ENCODE results near the gene CBX3.
"Not testable (repeated sequence)": the region's sequence is repeated elsewhere in the genome, so short reads cannot be mapped to it uniquely, and the experiment has no call there.

CBX3 gene
- 45.9 to 190 (median 104) reads per million in 17 experiments for total RNA-seq

DNA sequence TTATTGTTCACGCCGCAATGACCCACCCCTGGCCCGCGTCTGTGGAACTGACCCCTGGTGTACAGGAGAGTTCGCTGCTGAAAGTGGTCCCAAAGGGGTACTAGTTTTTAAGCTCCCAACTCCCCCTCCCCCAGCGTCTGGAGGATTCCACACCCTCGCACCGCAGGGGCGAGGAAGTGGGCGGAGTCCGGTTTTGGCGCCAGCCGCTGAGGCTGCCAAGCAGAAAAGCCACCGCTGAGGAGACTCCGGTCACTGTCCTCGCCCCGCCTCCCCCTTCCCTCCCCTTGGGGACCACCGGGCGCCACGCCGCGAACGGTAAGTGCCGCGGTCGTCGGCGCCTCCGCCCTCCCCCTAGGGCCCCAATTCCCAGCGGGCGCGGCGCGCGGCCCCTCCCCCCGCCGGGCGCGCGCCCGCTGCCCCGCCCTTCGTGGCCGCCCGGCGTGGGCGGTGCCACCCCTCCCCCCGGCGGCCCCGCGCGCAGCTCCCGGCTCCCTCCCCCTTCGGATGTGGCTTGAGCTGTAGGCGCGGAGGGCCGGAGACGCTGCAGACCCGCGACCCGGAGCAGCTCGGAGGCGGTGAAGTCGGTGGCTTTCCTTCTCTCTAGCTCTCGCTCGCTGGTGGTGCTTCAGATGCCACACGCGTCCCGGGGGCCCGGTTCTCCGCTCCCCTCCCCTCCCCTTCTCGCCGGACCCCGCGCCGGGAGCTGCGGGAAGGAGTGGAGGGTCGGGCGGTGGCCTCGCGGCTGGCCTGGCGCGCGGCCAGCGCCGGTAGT is at the start of gene CBX3:
Gene CBX3 (plus strand): TSS at position 499 of the 772 bp plus-strand sequence. CDS start 1,254 bp downstream, outside the sequence.
- DNase-seq: peak; percentile 90 to 96 (median 92)

DNA sequence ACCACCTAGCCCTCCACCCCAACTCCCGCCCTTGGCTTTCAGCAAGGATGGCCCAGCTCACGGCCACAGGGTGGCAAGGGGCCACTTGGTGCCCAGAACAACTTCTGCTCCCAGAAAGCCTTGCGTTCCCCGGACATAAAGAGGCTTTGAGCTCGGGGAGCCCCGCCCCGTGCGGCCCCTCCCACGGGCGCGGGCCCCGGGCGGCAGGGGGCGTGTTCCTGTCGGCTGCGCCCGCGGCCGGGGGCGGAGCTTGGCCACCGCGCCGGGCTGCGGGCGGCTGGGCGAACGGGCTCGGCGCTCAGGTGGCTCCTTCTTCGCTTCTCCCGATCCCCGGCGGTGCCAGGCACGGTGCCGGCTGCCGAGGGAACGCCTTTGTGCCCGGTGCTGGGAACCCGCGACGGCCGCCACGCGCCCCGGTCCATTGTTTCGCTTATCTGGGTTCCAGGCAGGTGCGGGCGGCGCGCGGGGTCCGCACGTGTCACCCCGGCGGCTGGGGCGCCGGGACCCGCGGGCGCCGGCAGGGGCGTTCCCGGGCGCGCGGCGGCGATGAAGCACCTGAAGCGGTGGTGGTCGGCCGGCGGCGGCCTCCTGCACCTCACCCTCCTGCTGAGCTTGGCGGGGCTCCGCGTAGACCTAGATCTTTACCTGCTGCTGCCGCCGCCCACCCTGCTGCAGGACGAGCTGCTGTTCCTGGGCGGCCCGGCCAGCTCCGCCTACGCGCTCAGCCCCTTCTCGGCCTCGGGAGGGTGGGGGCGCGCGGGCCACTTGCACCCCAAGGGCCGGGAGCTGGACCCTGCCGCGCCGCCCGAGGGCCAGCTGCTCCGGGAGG is 49.4 kb upstream of the CBX3 start, which contains the start of gene NFE2L3:
Gene NFE2L3 (plus strand): TSS at position 246 of the 829 bp plus-strand sequence. CDS start 301 bp downstream, at position 547.
- peak; percentile 90 to 97 (median 94) for DNase-seq

DNA sequence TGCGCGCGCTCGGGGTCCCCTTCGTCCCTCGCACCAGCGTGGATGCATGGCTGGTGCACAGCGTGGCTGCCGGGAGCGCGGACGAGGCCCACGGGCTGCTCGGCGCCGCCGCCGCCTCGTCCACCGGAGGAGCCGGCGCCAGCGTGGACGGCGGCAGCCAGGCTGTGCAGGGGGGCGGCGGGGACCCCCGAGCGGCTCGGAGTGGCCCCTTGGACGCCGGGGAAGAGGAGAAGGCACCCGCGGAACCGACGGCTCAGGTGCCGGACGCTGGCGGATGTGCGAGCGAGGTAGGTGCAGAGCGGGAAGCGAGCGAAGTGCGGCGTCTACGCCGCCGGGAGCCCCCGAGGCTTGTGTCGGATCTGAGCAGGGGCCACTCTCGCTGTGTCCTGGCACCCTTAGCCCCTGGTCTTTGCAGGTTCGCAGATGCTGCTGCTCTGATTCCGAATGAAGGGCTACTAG is 48.7 kb upstream of the CBX3 start:
- not testable (repeated sequence) for DNase-seq

DNA sequence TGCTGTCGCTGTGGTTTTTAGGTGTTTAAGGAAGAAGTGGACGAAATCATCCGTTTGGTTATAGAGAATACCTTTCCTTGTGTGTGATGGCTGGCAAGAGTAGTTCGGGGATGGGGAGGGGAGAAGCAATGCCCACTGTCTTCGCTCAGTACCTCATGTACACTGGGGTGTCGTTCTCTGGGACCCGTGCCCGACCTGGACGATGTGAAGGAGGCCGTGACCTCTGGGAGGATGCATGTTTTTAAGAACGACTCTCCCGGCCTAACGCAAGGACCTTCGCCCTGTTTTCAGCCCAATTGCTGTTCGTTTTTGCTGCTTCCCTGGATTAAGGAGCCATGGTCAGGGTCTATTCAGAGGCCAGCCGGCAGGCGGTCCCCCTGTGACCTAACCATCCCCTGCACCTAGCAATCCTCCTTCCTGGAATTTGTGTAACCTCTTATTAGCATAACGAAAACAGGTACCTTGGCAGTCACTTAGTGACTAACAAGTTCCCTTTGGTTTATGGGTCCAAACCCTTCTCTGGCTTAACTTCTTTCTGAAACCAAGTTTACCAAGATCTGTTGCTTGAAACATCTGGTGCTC is 48.2 kb upstream of the CBX3 start:
- DNase-seq: peak in 2 of 4 experiments; percentile 8 to 11

DNA sequence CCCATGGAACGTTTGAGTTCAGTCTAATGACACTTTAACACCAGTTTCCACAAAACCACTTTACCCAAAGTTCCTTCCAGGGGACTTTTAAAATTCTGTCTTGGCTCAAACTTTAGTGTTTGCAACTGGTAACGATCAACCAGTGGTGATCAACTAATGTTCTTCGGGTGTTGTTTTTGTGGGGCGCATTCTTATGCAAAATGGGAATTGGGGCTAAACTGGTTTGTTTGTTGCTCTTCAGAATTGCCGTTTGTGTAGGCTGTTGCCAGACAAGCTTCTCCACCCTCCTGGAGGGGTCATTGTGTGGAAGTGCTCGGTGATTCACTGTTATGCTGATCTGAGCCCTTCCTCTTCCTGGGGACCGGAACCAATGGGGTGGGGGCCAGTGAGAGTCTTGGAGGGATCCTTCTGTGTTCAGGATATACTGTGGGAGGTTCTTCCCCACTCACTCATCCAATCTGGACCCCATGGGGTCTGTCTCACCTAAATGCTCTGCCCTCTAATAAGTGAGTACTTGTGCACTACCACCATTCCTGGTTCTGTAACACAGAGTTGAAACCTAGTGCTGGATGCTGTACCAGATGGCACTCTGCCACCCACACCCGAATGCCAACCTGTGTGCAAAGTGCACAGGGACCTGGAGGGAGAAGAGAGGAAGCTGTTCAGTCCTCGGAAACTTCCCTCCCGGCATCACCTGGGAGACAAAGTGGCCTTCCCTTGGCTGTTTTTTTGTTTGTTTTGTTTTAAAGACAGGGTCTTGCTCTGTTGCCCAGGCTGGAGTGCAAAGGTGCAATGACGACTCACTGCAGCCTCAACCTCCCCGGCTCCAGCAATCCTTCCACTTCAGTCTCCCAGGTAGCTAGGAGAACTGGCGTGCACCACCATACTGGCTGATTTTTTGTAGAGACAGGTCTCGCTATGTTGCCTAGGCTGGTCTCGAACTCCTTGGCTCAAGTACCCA is 47.4 kb upstream of the CBX3 start:
- peak; percentile 57 to 80 (median 74) for DNase-seq

DNA sequence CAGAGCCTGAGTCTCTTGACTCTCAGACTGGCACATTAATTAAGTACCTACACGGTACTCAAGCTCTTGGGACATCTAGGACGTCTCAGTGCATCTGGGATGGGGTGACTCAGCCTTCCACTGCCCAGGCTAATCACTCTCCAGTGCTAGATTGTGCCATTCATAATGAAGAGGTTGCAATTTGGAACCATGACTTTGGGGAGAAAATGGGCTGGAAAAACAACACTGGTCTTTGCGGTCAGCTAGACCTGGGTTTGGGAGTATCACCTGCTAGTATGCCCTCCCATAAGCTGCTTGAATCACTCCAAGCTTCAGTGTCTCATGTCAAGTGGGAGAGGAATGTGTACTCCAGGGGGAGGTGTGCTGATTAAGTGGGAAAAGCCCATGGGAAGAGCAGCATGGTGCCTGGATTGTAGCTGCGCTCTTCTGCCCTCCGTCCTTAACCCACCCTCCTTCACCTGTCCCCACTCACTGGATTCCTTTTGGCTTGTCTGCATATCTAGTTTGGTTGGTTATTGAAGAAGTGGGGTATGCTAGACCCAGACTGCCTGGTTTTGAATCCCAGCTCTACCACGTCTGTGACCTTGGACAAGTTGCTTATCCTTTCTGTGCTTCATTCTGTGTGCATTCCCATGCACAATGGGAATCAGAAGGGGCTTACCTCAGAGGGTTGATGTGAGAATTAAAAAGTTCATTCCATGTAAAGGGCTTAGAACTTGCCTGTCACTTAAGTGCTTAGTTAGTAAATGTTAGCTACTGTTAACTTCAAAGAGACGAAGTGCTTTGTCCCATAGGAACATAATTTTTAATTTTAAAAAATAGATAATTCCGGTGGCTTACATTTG is 45.8 kb upstream of the CBX3 start:
- DNase-seq: peak; percentile 7 to 37 (median 26)

DNA sequence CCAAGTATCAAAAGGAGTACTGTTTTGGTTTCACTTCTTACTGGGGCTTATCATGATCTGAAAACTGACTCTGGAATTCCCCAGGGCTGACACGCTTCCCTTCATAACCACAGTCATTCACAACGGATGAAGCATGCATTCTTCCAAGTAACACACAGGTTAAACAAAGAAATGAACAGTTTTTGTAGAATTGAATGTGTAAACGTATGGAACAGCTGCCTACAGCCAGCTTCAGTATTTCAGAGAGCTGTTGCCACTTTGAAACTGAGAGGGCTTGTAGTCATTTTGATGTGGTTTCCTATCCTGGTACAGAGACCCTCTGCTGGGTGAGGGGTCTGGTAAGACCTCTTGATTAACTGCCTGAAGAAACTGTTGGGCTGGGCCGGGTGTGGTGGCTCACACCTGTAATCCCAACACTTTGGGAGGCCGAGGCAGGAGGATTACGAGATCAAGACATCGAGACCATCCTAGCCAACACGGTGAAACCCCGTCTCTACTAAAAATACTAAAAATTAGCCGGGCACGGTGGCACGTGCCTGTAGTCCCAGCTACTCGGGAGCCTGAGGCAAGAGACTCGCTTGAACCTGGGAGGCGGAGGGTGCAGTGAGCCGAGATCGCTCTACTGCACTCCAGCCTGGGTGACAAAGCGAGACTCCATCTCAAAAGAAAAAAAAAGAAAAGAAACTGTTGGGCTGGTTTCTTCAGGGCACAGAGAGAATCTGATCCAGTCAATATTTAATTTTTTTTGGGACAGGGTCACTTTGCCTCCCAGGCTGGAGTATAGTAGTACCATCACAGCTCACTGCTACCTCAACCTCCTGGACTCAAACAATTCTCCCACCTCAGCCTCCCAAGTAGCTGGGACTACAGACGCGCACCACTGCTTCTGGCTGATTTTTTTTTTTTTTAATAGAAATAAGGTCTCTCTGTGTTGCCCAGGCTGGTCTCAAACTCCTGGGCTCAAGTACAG is 44.8 kb upstream of the CBX3 start:
- DNase-seq: peak; percentile 60 to 78 (median 72)

DNA sequence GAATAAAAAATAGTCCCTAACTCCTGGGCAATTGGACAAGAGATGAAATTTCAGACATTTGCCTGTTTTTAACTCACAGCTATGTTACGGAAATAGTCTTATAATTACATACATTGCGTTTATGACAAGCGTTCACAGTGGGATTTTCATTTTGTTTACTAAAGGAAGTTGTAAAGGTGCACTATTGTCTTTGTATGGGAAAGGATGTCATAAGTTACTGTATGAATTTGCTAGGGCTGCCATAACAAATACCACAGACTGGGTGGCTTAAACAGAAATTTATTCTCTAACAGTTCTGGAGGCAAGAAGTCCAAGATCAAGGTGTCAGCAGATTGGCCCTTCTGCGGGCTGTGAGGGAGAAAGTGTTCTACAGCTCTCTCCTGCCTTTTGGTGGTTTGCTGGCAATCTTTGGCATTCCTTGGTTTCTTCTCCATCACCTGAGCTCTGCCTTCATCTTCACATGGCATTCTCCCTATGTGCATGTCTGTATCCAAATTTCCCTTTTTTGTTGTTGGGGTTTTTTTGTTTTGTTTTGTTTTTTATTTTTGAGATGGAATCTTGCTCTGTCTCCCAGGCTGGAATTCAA is 43.9 kb upstream of the CBX3 start:
- DNase-seq: no peak

DNA sequence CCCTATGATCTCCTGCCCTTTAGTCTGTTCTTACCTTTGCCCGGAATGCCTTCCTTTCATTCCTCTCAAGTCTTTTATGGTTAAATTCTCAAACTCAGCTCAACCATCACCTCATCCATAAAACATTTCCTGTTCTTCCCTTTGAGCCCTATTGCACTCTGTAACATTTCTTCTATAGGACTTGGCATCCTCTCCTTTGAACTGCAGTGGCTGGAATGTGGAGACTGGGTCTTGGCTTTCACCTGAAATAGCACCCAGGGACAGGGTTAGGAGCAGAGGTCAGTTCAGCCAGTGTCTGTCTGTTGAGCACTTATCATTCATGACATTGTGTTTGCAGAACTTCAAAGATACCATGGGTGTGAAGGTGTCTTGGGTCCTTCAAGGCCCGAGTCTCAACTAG is 42.3 kb upstream of the CBX3 start:
- DNase-seq: no peak

DNA sequence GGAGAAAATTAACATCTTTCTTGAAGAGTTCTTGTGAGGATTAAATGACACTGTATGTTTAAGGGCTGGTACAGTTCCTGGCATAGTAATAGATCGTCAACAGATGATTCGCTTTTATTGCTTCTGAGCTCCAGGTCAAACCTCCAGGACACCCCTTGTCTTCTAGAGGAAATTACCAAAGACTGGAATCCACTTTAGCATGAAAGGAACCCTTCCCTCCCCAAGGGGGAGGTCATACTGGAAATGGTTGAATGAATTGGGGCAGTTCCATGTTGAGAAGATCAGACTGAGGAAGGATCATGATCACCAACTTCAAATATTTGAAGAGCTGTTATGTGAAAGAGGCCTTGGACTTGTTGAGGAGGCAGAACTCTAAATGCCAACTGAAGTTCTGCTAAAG is 40.6 kb upstream of the CBX3 start:
- no peak for DNase-seq

DNA sequence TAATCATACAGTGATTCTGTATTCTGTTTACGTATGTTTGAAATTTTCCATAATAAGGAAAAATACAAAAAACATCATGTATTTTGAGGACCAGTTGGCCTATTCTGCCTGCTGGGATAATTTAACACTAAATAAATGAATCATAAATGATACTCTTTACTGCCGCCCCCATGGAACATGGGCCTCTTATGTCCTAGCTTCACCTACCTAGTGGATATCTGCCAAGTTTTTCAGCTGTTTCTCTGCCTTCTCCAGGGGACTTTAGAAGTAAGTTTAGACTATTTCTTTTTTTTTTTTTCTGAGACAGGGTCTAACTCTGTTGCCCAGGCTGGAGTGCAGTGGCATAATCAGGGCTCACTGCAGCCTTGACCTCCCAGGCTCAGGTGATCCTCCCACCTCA is 39.1 kb upstream of the CBX3 start:
- DNase-seq: no peak

DNA sequence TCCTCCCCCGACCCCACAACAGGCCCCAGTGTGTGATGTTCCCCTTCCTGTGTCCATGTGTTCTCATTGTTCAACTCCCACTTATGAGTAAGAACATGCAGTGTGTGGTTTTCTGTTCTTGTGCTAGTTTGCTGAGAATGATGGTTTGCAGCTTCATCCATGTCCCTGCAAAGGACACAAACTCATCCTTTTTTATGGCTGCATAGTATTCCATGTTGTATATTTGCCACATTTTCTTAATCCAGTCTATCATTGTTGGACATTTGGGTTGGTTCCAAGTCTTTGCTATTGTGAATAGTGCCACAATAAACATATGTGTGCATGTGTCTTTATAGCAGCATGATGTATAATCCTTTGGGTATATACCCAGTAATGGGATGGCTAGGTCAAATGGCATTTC is 37.7 kb upstream of the CBX3 start:
- DNase-seq: not testable (repeated sequence)

DNA sequence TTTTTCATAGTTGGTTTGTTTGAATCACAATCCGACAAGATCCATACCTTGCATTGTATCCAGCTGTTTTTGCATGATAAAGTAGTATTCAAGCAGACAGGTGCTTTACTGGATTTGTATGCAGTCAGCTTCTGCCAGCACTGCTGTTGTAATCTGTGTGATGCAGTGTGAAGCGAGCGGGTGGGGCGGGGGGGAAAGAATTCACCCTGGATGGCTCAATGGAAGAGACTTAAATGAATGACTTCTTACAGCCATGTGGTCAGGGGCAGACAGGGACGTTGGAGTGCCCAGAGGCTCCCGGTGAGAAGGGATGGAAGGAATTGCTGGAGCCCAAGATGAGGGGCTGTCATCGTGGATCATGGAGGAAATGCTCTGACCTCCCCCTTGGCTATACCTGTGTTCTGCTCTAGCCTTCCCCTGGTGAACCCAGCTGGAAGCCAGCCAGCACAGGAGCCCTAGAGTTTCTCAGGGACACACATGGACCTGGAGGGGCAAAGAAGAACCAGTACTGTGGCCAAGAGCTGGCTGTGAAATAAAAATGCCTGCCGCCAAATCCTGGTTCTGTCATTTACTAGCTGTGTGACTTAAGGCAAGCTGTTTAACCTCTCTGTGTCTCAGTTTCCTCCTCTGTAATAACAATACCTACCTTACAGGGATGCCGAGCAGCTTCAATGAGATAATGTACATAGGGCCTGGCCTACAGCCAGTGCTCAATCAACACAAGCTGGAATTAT is 35.4 kb upstream of the CBX3 start:
- no peak for DNase-seq

DNA sequence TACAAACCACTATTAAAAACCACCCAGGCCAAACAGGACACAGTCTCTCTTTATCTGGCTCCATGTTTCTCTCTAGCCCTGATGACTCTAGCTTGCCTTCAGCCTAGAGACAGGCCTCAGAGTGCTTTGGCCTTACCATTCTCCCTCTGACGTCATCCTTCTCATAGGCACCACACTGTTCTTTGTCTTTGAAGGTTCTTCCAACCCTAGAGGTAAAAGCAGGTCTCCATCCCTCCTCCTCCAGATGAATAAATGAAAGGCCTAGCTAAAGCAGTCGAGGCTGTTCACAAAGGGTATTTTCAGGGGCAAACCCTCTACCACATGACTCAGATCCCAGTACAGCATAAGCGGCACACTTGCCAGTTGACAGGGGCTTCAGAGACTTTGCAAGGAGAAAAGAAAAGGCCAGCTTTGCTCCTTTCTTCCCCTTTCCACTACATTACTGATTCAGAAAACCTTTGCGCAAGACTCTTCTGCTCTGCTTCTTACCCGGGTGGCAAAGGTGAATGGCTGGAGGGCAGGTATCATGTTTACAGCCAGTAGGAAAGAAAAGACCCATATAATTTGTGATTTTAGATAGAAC is 34.8 kb upstream of the CBX3 start:
- no peak for DNase-seq

DNA sequence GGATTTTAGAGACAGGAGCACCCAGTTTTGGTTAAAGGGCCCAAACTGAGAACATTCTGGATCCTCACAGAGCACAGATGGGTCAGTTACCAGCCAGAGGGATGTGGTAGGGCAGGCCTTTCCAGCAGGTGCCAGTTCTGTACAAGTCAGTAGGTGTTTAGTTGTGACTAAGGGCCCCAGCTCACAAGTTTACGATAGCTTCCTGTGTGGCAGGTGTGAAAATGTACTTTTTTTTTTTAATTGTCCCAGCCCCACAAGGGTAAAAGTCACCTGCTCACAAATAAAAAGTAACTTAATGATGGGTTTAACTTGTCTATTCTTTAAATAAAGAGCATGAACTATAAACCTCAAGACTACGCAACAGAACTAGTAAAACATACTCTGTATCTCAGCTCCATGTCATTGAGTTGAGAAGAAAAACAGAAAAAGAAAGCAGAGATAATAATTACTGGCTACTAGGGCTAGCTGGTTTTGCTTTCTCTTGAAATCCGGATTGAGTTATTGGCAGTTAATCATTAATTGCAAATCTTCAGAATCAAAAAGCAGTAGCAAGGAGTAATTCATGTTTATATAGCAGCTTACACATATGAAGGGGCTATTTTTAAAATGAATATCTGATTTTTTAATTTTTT is 34.1 kb upstream of the CBX3 start:
- no peak for DNase-seq

DNA sequence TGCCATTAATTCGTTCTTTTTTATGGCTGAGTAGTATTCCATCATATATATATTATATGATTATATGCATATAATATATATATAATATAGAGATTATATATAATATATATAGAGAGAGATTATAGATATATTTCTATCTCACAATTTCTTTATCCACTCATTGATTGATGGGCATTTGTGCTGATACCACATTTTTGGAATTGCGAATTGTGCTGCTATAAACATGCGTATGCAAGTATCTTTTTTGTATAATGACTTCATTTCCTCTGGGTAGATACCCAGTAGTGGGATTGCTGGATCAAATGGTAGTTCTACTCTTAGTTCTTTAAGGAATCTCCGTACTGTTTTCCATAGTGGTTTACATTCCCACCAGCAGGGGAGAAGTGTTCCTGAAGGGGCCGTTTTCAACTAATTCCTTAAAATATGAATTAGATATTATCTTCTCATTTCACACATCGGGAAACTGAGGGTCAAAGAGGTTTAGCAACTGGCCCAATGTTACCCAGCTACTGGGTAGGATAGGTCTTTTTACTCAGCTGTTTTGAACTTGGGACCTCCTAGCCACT is 33.0 kb upstream of the CBX3 start:
- DNase-seq: no peak

DNA sequence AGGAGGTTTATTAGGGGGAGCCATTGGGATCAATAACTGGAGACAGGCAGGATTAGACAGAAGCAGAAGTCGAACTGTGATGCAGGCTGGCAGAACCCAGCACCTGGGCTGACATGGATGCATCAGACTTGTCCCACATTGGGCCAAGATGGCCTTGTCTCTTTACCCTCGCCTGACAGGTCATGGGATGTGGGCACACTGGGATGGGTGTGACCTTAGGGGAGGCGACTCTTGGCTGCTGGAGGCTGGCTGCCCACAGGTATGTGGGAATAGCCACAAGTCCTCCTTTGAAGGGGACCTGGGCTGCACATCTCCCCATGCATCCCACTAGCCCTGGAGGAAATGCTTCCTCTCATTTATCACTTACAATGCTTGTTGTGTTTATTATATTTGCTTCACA is 32.3 kb upstream of the CBX3 start:
- no peak for DNase-seq

All from suppressor macrophage (primary cell).